BJ (cell line): ENCODE results near the gene ECHS1. TPM values are rescaled to one million over a fixed set of nuclear protein-coding genes. Genes with fewer than 3 reads are reported as not detected.
A peak's percentile ranks its signal among the peaks of the same experiment; 100 is the strongest.
"Not testable (repeated sequence)": the region's sequence is repeated elsewhere in the genome, so short reads cannot be mapped to it uniquely, and the experiment has no call there.

Source experiments
- CTCF ChIA-PET: fragments of 350-600 bp; formaldehyde crosslinking; extraction: SDS; loops from one replicate; lab custom pipeline; 2021; ENCODE audit warnings: antibody characterized with exemption, inconsistent platforms; lab: Yijun Ruan, JAX
- POLR2A ChIA-PET: fragments of 300-600 bp; sonication (Branson Sonifier 250); formaldehyde crosslinking; extraction: SDS; loops from one replicate; lab custom pipeline; 2021; ENCODE audit warnings: antibody characterized with exemption; lab: Charles Lee
- DNase-seq: peaks from one replicate; pipeline ENCODE4 v3.0.0-alpha.2; 2011; ENCODE audit warnings: low read depth
- H3K27me3 ChIP-seq: 2 replicates; pipeline ENCODE4 v1.6.0; 2011; ENCODE audit warnings: low read length; ENCODE audit not compliant: control insufficient read depth, insufficient read depth
- H3K36me3 ChIP-seq: 2 replicates; pipeline ENCODE4 v1.5.1; 2011; ENCODE audit warnings: low read length; ENCODE audit not compliant: control insufficient read depth, insufficient read depth
- H3K4me3 ChIP-seq: 2 replicates; pipeline ENCODE4 v1.5.1; 2011; ENCODE audit warnings: low read depth, mild to moderate bottlenecking, control low read depth, low read length
- polyA plus RNA-seq: library from polyadenylated mRNA; depleted of rRNA; stranded (reverse); fragments of >200 nt; gene quantifications from 2 replicates; pipeline ENCODE4 v1.2.3, GENCODE V29; 2011
- TF ChIP-seq, protein P1 (sequence below): IDR thresholded peaks from 2 replicates; pipeline ENCODE4 v1.5.1; 2011; ENCODE audit warnings: low read depth, mild to moderate bottlenecking, control low read depth, inconsistent platforms, low read length, moderate library complexity; ENCODE audit not compliant: insufficient read depth

The ECHS1 gene
- polyA plus RNA-seq, 1 experiment: 63.9 TPM

DNA sequence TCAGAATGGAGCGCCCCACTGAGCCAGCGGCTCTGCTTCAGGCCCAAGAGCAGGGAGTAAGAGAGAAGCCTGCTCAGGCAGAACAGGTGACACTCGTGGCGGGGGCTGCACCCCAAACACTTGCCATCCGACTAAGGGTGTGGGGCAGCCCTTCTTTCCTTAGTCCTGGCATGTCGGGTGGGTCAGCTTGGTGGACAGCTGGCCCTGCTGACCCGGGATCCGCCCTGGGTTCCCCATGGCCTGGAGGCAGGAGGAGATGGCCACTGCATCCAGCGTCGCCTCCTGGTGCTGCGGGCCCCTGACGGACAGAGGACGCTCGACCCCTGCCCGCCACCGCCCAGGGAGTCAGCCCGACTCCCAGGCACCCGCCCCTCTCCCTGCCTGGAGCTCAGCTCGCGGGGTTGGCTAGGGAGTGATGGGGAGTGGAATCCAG lies 4.7 kb upstream of the ECHS1 start:
- CTCF ChIA-PET: interaction anchor here (0.6 to 1.2 kb wide), 3 partner anchors 16 to 60 kb away, joined by 3 to 5 read pairs (median 3); no protein-coding TSS in a partner anchor
- Histone ChIP-seq H3K36me3 (no peaks in the 10 kb centered on the region), H3K4me3 (peak overlapping the region; percentile 88), H3K27me3 (no peaks in the 10 kb centered on the region)
- POLR2A ChIA-PET: interaction anchor here (0.7 kb wide), 1 partner anchor 9 kb away, joined by 3 read pairs; no protein-coding TSS in a partner anchor
- TF ChIP-seq, protein P1, sequence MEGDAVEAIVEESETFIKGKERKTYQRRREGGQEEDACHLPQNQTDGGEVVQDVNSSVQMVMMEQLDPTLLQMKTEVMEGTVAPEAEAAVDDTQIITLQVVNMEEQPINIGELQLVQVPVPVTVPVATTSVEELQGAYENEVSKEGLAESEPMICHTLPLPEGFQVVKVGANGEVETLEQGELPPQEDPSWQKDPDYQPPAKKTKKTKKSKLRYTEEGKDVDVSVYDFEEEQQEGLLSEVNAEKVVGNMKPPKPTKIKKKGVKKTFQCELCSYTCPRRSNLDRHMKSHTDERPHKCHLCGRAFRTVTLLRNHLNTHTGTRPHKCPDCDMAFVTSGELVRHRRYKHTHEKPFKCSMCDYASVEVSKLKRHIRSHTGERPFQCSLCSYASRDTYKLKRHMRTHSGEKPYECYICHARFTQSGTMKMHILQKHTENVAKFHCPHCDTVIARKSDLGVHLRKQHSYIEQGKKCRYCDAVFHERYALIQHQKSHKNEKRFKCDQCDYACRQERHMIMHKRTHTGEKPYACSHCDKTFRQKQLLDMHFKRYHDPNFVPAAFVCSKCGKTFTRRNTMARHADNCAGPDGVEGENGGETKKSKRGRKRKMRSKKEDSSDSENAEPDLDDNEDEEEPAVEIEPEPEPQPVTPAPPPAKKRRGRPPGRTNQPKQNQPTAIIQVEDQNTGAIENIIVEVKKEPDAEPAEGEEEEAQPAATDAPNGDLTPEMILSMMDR: no peak
- DNase-seq: no peak

DNA sequence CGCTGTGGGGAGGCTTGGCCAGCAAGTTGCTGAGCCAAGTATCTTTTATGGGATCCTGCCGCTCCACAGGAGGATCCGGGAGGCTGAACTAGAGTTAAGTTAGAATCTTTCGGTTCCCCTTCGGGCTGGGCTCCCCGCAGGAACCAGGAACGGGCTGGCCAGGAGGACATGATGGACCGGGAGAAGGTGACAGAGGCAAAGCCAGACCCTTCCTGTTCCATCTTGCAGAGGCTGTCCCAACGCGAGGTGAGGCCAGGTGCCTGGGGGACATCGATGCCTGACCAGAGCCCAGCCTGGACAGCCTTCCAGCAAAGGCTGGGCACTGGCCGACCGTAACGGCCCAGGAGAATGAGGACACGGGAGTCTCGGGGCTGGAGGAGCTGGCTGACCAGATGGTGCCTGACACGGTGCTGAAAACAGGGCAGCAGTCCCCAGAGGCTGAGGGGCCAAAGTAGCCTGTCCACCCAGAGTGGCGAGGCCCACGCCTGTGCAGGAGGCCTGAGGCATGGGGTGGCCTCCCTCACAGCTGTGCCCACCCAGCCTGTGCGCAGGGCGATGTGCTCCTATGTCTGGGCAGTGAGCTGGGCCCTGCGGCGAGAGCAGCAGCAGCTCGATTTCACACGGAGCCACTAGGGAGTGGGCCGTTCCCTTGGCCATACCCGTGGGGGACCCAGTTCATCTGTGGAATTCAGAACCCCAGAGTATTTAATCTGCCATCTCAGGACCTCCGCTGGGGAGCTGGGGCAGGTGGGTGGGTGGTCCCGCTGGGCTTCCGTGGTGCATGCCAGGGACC lies 4.1 kb upstream of the ECHS1 start:
- POLR2A ChIA-PET: no interaction called here

DNA sequence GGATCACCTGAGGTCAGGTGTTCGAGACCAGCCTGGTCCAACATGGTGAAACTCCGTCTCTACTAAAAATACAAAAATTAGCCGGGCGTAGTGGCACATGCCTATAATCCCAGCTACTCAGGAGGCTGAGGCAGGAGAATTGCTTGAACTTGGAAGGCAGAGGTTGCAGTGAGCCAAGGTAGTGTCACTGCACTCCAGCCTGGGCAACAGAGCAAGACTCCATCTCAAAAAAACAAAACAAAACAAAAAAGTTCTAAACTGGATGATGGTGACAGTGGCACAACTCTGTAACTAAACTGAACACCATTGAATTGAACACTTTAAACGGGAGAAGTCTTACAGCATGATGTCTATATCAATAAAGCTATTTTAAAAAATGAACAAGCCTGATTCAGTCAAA lies 3.0 kb upstream of the ECHS1 start:
- H3K4me3 ChIP-seq, POLR2A ChIA-PET, H3K36me3 ChIP-seq, DNase-seq, H3K27me3 ChIP-seq: not testable (repeated sequence)
- CTCF ChIA-PET: interaction anchor here (1.4 kb wide), 1 partner anchor 47 kb away, joined by 4 read pairs; no protein-coding TSS in a partner anchor

More for the DNA sequence above, 4.1 kb upstream of the ECHS1 start:
- Histone ChIP-seq H3K4me3 (no peak overlapping the region), H3K27me3 (no peaks in the 10 kb centered on the region), H3K36me3 (no peaks in the 10 kb centered on the region)
- DNase-seq: no peak
- CTCF ChIA-PET: interaction anchor here (0.6 to 1.4 kb wide), 2 partner anchors 15 to 48 kb away, joined by 3 to 4 read pairs; no protein-coding TSS in a partner anchor
- TF ChIP-seq, protein P1: no peak

DNA sequence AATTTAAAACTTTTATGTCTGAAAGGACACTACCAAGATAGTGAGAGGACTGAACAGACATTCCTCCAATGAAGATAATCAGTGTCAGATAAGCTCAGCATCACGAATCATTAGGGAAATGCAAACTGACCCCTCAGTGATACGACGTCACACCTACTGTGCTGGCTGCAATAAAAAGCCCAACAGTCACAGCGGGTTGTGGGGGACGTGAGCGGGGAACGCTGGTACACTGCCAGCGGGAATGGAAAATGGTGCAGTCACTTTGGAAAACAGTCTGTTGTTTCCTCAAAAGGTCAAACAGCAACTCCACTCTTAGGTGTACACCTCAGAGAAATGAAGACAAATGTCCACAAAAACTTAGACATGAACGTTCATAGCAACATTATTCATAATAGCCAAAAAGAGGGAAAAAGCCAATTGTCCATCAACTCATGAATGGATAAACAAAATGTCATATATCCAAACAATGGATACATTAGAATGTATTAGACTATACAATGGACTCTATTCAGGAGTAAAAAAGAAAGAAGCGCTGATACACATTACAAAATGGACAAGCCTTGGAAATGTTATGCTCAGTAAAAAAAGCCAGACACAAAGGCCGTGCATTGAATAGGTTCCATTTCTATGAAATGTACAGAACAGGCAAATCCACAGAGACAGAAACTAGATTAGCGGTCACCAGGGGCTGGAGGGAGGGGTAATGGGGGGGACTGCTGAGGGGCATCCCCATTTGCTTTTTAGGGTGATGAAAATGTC lies 2.4 kb upstream of the ECHS1 start:
- ChIA-PET CTCF (interaction anchor here (1.2 to 1.4 kb wide), 2 partner anchors 46 kb away, joined by 3 to 4 read pairs; no protein-coding TSS in a partner anchor), POLR2A (no interaction called here)
- TF ChIP-seq, protein P1: no peak
- Histone ChIP-seq H3K36me3 (peaks cover 5% of the 10 kb centered on the region), H3K4me3 (no peak overlapping the region), H3K27me3 (no peaks in the 10 kb centered on the region)
- no peak for DNase-seq

DNA sequence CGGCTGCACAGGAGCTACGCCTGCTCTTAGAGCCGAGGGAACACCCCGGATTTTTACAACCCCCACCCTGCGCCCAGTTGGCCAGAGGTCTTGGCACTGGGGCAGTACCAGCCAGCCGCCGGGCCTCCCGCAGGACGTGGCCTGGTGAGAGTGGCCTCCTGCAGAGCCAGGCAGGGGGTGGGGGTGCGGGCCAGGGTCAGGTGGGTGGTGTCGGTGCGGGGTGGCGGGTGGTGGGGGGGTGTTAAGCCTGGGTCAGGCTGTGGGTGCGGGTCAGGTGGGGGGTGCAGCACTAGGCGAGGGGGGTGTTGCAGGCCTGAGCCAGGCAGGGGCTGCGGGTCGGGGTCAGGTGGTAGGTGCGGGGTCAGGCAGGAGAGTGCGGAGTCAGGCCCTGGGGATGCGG lies 647 bp downstream of the ECHS1 start:
- Histone ChIP-seq H3K4me3 (peak overlapping the region; percentile 98), H3K36me3 (peaks cover 22% of the 10 kb centered on the region), H3K27me3 (no peaks in the 10 kb centered on the region)
- POLR2A ChIA-PET: no interaction called here
- CTCF ChIA-PET: no interaction called here
- no peak for DNase-seq
- TF ChIP-seq, protein P1: no peak
